IPS DF 4.7 (cell line): ENCODE measurements around the gene GTF2B.
"Not testable (repeated sequence)": the region's sequence is repeated elsewhere in the genome, so short reads cannot be mapped to it uniquely, and the experiment has no call there.

ENCODE experiments used
- DNase-seq: peaks from one replicate; pipeline ENCODE4 v3.0.0-alpha.2; 2013; ENCODE audit warnings: low spot score; ENCODE audit errors: extremely low read depth

The GTF2B gene

DNA sequence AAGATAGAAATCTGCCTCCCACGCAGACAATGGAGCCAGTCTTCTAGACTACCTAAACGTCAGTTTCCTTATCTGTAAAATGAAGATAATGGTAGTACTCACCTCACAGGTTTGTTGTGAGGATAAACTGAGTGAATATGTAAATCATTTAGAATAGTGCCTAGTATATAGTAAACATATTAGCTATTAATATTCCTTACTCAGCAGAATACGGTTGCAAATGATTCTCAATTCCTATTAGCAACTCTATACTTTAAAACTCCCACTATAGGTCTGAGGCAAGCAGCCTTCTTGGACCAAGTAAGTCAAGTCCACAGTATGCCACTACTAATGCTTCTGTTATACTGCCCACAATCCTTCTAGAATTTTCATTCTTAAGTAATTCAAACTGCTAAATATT is 5.4 kb downstream of the GTF2B start:
- DNase-seq: no peak

GRCh38 chr1:88883156-88883555 is 8.2 kb downstream of the GTF2B start:
- no peak for DNase-seq

DNA sequence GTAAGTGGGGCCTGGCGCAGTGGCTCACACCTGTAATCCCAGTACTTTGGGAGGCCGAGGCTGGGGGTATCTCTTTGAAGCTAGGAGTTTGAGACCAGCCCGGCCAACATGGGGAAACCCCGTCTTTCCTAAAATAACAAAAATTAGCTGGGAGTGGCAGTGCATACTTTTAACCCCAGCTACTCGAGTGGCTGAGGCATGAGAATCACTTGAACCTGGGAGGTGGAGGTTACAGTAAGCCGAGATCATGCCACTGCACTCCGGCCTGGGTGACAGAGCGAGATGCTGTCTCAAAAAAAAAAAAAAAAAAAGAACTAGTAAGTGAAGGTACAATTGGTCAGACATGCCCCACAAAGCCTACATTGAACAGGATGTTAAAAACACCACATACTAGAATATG is 10.7 kb downstream of the GTF2B start:
- not testable (repeated sequence) for DNase-seq

DNA sequence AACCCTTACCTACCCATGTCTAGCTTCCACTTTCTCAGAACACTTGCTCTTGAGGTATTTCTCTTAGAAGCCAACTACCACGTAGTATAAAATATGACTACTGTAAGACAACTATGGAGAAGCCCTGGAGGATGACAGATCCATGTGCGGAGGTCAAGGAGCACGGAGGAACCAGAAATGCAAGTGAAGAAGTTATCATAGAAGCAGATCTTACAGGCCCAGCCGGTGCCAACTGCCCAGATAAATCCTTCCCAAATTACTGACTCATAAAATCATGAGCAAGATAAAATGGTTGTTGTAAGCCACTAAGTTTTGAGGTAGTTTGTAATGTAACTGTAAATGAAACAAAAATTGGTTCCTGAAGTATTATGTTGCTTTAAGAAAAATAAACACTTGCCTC is 12.6 kb downstream of the GTF2B start:
- DNase-seq: no peak

DNA sequence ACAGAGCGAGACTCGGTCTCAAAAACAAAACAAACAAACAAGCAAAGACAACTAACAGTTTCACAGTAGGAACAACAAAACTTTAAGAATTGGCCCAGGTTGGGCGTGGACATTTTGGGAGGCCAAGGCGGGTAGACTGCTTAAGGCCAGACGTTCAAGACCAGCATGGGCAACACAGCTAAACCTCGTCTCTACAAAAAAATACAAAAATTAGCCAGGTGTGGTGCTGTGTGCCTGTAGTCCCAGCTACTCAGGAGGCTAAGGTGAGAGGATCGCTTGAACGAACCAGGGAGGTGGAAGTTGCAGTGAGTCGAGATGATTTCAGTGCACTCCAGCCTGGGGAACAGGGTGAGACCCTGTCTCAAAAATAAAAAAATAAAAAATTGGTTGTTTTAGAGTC is 13.5 kb downstream of the GTF2B start:
- no peak for DNase-seq

- no peak for DNase-seq
Measured at GRCh38 chr1:88877382-88877825, 14.0 kb downstream of the GTF2B start.

- DNase-seq: no peak
Measured at GRCh38 chr1:88876573-88877365, 14.6 kb downstream of the GTF2B start.

GRCh38 chr1:88875595-88875994 is 15.8 kb downstream of the GTF2B start:
- DNase-seq: no peak

DNA sequence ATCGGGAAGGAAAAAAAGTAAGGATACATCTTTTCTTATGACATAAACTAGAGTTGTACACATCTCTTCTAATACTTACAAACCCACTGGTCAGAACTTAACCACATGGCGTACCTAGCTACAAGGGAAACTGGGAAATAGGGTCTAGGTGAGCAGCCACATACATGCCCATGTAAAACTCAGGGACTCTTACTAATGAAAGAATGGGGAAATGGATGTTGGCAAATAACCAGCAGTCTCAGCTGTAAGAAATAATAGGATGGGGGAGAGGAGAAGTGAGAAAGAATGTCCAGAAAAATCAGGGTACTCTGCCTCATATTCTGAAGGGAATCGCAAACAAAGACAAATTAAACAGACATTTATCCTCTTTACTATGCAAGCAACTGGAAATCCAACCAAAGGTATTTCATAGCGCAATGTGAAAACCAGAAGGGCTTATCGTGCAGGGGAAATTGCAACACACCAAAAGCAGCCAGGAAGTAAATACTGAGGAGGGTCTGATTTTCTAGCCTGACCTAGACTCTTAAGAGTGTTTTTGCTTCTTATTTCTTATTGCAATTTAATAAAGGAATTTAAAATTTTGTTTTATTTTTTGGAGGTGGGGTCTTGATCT is 17.5 kb downstream of the GTF2B start:
- no peak for DNase-seq

DNA sequence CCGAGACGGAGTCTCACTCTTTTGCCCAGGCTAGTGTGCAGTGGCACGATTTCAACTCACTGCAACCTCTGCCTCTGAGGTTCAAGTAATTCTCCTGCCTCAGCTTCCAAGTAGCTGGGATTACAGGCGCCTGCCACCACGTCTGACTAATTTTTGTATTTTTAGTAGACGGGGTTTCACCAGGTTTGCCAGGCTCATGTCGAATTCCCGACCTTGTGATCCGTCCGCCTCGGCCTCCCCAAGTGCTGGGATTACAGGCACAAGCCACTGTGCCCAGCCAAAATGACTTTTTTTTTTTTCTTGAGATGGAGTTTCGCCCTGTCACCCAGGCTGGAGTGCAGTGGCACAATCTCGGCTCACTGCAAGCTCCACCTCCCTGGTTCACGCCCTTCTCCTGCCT is 21.7 kb downstream of the GTF2B start:
- DNase-seq: not testable (repeated sequence)

DNA sequence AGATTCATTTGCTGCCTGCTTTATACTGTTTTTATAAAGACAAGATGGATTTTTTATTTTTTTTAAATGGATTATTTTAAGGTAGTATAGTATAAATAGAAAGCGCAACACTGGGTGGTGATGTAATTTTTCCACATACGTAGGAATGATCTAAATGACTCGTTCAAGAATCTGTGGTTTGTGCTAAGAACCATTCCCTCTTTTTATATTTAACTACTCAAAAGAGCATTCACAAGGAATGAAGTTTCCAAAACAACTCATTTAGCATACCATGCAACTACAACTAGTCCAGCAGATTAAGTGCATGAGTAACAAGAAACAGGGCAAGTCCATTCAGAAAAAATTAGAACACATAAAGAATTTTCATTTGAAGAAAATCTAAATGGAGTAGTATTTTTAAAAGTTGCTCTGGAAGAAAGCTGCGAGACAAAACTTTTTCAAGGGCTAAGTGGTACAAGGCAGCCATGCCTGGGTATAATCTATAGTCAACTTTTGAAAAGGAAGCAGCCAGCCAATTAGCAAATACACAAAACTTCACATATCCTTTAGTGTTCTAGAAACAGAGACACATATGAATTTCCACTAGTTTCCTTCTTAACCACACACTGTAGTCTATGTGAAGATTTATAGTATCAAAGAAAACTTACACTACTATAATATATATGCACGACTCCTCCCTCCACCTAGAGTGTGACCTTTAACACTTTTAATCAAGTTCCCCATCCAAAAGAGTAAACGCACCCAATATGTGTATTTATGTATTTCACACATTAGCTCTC is 23.4 kb downstream of the GTF2B start:
- no peak for DNase-seq

GRCh38 chr1:88851303-88852063 is 39.9 kb downstream of the GTF2B start:
- DNase-seq: no peak

DNA sequence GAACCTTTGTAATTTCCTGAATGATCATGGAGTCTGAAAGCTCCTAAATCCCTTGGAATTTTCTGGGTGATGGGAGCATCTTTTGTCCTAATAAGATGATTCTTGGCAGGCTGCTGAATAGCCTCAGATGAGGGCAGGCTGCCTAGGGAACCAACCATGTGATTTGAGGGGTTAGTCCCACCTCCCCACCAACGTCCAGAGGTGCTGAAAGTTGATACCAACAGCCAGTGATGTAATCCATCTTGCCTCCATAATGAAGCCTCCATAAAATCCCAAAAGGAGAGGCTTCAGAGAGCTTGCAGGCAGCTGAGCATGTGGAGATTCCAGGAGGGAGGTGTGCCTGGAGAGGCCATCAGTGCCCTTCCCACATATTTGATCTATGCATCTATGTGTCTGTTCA is 43.7 kb downstream of the GTF2B start:
- no peak for DNase-seq

GRCh38 chr1:88825721-88826120 is 65.6 kb downstream of the GTF2B start:
- no peak for DNase-seq

DNA sequence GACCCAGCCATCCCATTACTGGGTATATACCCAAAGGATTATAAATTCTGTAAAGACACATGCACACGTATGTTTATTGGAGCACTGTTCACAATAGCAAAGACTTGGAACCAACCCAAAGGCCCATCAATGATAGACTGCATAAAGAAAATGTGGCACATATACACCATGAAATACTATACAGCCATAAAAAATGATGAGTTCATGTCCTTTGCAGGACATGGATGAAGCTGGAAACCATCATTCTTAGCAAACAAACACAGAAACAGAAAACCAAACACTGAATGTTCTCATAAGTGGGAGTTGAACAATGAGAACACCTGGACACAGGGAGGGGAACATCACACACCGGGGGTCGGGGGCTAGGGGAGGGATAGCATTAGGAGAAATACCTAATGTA is 71.7 kb downstream of the GTF2B start:
- DNase-seq: not testable (repeated sequence)

DNA sequence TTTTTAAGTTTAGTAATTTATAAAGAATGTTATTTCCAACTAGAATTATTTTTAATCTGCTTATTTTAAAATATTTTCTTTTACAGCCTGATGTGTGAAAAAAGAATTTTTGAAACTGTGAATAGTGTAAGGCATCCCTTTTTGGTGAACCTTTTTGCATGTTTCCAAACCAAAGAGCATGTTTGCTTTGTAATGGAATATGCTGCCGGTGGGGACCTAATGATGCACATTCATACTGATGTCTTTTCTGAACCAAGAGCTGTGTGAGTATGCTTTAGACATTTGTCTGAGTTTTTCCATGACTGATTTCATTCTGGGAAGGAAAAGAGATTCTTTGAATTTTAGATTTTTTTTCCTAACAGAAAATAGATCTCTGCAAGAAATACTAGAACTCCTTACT is 77.9 kb downstream of the GTF2B start:
- DNase-seq: no peak

DNA sequence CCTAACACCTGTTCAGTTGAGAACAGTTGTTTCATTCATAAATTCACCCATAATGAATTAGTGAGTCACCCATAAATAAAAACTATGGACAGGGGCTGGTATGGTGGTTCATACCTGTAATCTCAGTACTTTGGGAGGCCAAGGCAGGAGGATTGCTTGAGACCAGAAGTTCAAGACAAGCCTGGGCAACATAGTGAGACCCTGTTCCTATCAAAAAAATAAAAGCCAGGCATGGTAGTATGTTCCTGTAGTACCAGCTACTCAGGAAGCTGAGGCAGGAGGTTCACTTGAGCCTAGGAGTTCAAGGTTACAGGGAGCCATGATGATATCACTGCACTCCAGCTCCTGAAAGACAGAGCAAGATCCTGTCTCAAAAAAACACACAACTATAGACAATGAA is 79.0 kb downstream of the GTF2B start:
- no peak for DNase-seq

GRCh38 chr1:88803444-88803843 is 87.9 kb downstream of the GTF2B start:
- DNase-seq: no peak

GRCh38 chr1:88802950-88803349 is 88.4 kb downstream of the GTF2B start:
- DNase-seq: no peak
